A673 (cell line): ENCODE measurements around the gene TBC1D4. TPM values are rescaled to one million over a fixed set of nuclear protein-coding genes. Genes with fewer than 3 reads are reported as not detected.

ENCODE experiments used
- BruUV-seq: library from RNA; stranded (reverse); fragments of 400-500 nt; replicated peaks from 2 replicates; lab custom pipeline; 2021; lab: Mats Ljungman, UMichigan
- CTCF ChIA-PET: fragments of 300-600 bp; sonication (Branson Sonifier 250); formaldehyde crosslinking; loops from one replicate; lab custom pipeline; 2022; ENCODE audit warnings: antibody characterized with exemption; lab: Charles Lee
- POLR2A ChIA-PET: fragments of 300-600 bp; sonication (Branson Sonifier 250); formaldehyde crosslinking; loops from one replicate; lab custom pipeline; 2022; ENCODE audit warnings: antibody characterized with exemption; ENCODE audit not compliant: low non-redundant PET; lab: Charles Lee
- DNase-seq: peaks from one replicate; pipeline ENCODE4 v3.0.0-alpha.2; 2015; ENCODE audit warnings: low spot score
- H3K27ac ChIP-seq: fragments of 200-600 bp; sonication (generic); 2 replicates; pipeline ENCODE4 v1.5.1; 2016; ENCODE audit warnings: mixed run types, low read depth, mild to moderate bottlenecking, mixed read lengths, antibody characterized with exemption, low read length; ENCODE audit not compliant: poor library complexity, severe bottlenecking
- H3K27me3 ChIP-seq: fragments of 200-600 bp; sonication (generic); replicated peaks from 2 replicates; pipeline ENCODE4 v1.6.1; 2017; ENCODE audit warnings: mixed run types, low read depth, mild to moderate bottlenecking, mixed read lengths, antibody characterized with exemption, low read length; ENCODE audit not compliant: insufficient read depth, poor library complexity
- H3K36me3 ChIP-seq: fragments of 200-600 bp; sonication (generic); 2 replicates; pipeline ENCODE4 v1.6.1; 2016; ENCODE audit warnings: mixed run types, mild to moderate bottlenecking, mixed read lengths, antibody characterized with exemption, low read length; ENCODE audit not compliant: insufficient read depth, poor library complexity, severe bottlenecking
- H3K4me1 ChIP-seq: fragments of 200-600 bp; sonication (generic); 2 replicates; pipeline ENCODE4 v1.6.1; 2017; ENCODE audit warnings: mixed run types, mild to moderate bottlenecking, mixed read lengths, antibody characterized with exemption, low read length; ENCODE audit not compliant: insufficient read depth, poor library complexity, severe bottlenecking
- H3K4me3 ChIP-seq: fragments of 200-600 bp; sonication (generic); 2 replicates; pipeline ENCODE4 v1.5.1; 2016; ENCODE audit warnings: low read depth, mixed run types, mild to moderate bottlenecking, mixed read lengths, low read length; ENCODE audit not compliant: poor library complexity, severe bottlenecking
- H3K9me3 ChIP-seq: fragments of 200-600 bp; sonication (generic); 2 replicates; pipeline ENCODE4 v1.6.1; 2016; ENCODE audit warnings: mixed run types, low read depth, mild to moderate bottlenecking, mixed read lengths, antibody characterized with exemption, low read length; ENCODE audit not compliant: poor library complexity, severe bottlenecking
- EZH2 ChIP-seq: fragments of 200-600 bp; sonication (generic); IDR thresholded peaks from 2 replicates; pipeline ENCODE4 v1.6.1; 2017; ENCODE audit warnings: borderline replicate concordance, low read depth, mild to moderate bottlenecking, mixed read lengths, antibody characterized with exemption, low read length; ENCODE audit not compliant: poor library complexity, severe bottlenecking
- intact Hi-C: fragments of 100-400 bp; cut with micrococcal nuclease; formaldehyde crosslinking; loops from one replicate; pipeline ENCODE4 v1.10.0; 2022; ENCODE audit not compliant: unreplicated experiment
- total RNA-seq: library from RNA; stranded (reverse); gene quantifications from 2 replicates; pipeline ENCODE4 v1.2.3, GENCODE V29; 2021
- TF ChIP-seq, protein P1 (sequence below): fragments of 300-800, 200-600 bp; sonication (generic); conservative IDR thresholded peaks from 2 replicates; pipeline ENCODE4 v1.5.1; 2017; ENCODE audit warnings: low read depth, mild to moderate bottlenecking, antibody characterized with exemption, low read length, moderate library complexity, mixed read lengths

Gene TBC1D4
- total RNA-seq, 1 experiment from 2014 or later, result 9.8 TPM

DNA sequence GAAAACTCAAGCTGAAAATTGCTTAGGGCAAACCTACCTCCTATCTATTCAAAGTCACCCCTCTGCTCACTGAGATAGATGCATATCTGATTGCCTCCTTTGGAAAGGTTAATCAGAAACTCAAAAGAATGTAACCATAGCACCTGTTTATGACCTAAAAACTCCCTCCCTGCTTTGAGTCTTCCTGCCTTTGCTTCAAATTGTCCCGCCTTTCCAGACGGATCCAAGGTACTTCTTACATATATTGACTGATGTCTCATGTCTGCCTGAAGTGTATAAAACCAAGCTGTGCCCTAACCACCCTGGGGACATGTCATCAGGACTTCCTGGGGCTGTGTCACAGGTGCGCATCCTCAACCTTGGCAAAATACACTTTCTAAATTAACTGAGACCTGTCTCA is 118.6 kb downstream of the TBC1D4 start:
- ChIA-PET CTCF (no interaction called here), POLR2A (no interaction called here)
- peaks cover 8% of the 10 kb centered on the region for H3K4me1 ChIP-seq
- no TSS peak for BruUV-seq
- intact Hi-C loops, result no loop called here
- no peak for DNase-seq
- H3K36me3 ChIP-seq, result no peaks in the 10 kb centered on the region
- H3K27me3 ChIP-seq, result no peaks in the 10 kb centered on the region
- H3K9me3 ChIP-seq, result no peaks in the 10 kb centered on the region
- TF ChIP-seq, protein P1, sequence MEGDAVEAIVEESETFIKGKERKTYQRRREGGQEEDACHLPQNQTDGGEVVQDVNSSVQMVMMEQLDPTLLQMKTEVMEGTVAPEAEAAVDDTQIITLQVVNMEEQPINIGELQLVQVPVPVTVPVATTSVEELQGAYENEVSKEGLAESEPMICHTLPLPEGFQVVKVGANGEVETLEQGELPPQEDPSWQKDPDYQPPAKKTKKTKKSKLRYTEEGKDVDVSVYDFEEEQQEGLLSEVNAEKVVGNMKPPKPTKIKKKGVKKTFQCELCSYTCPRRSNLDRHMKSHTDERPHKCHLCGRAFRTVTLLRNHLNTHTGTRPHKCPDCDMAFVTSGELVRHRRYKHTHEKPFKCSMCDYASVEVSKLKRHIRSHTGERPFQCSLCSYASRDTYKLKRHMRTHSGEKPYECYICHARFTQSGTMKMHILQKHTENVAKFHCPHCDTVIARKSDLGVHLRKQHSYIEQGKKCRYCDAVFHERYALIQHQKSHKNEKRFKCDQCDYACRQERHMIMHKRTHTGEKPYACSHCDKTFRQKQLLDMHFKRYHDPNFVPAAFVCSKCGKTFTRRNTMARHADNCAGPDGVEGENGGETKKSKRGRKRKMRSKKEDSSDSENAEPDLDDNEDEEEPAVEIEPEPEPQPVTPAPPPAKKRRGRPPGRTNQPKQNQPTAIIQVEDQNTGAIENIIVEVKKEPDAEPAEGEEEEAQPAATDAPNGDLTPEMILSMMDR, result no peak
- no peak for TF ChIP-seq EZH2
- no peak overlapping the region for H3K4me3 ChIP-seq
- no peak overlapping the region for H3K27ac ChIP-seq

DNA sequence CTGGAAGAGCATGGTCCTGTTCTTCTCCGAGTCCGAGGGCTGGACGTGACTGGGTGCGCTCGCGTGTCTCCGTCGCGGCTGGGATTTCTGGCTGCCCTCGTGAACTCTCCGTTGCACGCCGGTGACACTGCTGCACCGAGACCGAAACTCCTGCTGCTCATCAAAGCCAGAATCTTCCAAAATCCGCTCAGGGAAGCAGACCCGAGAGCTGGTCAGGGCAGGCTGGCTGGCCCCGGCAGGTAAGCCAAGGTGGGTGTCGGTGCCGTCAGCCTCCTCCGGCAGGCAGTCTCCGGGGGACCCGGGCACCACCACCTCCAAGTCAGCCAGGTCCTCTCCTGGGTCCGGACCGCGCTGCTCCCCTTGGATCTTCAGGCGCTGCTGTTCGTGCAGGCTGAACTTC is 119.9 kb downstream of the TBC1D4 start:
- no TSS peak for BruUV-seq
- DNase-seq, result no peak
- intact Hi-C loops, result no loop called here
- Histone ChIP-seq H3K27me3 (no peaks in the 10 kb centered on the region), H3K9me3 (no peaks in the 10 kb centered on the region), H3K4me3 (no peak overlapping the region), H3K27ac (no peak overlapping the region), H3K36me3 (no peaks in the 10 kb centered on the region), H3K4me1 (peaks cover 12% of the 10 kb centered on the region)
- ChIA-PET POLR2A (no interaction called here), CTCF (no interaction called here)
- TF ChIP-seq EZH2, result no peak
- TF ChIP-seq, protein P1, result no peak

DNA sequence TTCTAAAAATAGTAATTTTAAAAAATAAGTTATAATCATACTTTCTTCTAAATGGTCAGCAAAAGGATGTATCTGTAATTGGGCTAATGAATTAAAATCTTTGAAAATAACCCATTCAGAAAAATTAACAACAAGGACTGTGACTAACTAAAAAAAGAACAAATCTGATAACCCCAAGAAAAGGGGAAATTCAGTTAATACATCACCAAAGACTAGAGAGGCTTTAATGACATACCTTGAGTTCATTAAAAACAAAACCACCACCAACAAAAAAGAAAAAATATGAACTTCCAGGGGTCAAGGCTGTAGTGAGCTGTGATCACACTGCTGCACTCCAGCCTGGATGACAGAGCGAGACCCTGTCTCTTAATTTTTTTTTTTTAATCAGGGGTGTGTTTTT is 121.8 kb downstream of the TBC1D4 start:
- Histone ChIP-seq H3K36me3 (no peaks in the 10 kb centered on the region), H3K9me3 (no peaks in the 10 kb centered on the region), H3K4me3 (no peak overlapping the region), H3K27ac (no peak overlapping the region), H3K4me1 (peaks cover 4% of the 10 kb centered on the region), H3K27me3 (no peaks in the 10 kb centered on the region)
- no peak for DNase-seq
- CTCF ChIA-PET, result no interaction called here
- no TSS peak for BruUV-seq
- intact Hi-C loops, result no loop called here
- POLR2A ChIA-PET, result no interaction called here
- TF ChIP-seq, protein P1, result no peak
- no peak for TF ChIP-seq EZH2
